Glomerular visceral epithelial cell (primary cell): ENCODE data around the gene FIBCD1.

ENCODE experiments used
- DNase-seq: peaks from one replicate; pipeline ENCODE4 v3.0.0-alpha.2; 2016; ENCODE audit errors: extremely low spot score

Gene FIBCD1

DNA sequence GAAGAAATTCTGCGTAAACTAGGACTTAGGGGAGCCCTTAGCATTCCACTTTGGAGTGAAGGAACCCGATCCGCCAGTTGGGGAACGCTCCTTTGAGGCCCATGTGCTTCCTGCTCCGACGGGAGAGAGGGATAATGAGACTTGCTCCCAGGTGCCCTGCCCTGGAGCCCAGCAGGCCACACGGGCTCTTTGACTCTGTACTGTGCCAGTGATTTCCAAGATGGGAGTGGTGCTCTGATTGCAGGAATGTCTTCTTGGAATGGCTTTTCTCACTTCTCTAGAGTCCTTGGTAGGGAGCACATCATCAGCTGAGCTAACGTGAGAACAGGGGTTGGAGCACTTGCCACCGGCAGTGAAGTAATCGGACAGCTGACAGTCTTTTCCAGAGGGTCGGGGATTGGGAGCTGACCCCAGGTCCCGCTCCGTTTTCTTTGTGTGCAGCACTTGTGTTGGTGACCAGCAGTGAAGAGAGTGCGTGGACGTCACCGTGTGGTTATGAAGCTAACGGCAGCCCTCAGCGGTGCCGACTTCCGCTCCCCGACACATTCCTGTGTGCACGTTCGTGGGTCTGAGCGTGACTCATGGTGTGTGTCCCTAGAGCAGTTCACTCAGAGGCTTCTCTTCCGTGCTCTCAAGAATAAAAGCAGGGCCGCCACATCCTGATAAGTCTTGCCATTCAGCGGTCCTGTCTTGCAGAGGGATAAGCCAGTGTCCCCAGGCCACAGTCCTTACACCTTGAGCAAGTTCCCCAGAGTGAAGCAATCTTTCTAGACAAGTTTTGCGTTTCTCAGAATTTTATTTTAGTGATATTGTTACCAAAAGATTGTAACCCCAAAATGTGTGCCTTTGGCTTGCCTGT, 78.4 kb downstream of the FIBCD1 start:
- peak; percentile 98 for DNase-seq

DNA sequence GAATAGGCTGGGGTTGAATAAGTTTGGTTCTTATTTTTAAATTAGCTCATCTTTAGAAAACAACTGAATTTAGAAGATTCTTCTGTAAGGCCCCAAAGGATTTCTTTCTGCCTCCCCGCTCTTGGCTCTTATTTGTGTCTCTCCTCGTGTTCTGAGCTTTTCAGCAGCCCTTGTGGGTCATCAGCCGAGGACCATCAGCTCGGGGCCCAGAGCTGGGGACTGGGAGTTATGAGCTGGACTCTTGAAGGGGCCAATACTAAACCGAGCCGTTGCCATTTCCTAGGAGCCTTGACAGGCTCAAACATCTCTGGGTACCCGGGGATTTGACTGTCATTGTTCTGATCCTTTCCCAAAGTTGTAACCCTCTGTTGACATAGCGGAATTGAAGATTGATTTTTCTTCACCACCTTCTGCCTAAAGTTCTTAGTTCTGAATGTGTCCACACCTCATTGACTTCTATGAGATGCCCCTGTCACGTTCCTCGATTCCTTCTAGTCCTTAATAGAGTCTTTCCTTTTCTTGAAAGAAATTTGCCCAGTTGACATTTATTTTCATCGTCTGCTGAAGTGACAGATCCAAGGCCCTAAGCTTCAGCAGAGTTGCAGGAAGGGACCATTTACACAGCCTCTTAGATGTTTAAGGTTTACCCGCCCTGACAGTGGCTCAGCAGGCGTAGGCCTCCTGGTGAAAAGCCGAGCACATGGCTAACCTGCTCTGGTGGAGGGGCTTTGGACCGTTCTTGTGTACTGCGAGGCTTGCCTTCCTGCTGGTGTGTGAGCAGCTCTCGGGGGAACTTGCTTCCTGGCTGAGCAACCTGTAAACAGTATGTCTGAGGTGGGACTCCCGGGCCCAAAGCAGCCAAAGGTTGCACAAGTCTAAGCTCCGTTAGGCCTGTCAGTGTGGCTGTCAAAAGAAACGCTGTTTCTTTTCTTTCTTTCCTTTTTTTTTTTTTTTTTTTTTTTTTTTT, 80.0 kb downstream of the FIBCD1 start:
- no peak for DNase-seq

DNA sequence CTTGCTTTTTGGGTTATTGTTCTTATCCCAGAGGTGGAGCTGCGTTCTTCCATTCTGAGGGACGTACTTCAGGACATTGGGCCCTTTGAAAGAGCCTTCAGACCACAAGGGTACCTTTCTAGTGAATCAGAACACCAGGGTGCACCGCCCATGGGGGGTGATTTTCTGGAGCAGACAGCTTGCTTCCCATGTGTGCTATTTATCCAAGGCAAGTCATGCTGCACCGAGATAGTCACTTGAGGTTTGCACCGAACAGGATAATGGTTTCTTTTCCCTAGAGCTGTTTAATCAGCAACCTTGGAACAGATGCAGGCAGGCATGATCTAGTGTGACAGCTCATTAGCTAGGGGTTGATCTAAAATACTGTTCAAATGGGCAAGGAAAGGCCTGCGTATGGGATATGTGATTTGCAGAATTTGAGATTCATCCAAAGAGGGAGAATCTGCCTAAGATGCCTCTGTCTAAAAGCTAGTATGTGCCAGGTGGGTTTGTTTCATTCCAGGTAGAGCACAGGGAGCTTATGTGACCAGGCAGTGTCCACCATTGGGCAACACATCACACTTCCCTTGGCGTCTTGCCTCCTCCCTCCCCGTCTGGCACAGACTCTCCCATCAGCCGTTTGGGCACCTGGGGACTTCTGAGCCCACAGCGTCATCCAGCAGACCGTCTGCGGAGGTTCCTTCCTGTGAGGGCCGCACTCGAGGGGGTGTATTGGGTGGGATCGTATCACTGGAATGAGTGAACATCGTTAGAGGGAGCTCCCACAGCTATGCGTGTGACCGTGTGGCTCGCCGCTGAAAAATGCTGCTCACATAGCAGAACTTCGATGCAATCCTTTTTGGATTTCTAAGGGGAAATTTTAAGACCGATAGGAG, 80.9 kb downstream of the FIBCD1 start:
- peak; percentile 93 for DNase-seq

DNA sequence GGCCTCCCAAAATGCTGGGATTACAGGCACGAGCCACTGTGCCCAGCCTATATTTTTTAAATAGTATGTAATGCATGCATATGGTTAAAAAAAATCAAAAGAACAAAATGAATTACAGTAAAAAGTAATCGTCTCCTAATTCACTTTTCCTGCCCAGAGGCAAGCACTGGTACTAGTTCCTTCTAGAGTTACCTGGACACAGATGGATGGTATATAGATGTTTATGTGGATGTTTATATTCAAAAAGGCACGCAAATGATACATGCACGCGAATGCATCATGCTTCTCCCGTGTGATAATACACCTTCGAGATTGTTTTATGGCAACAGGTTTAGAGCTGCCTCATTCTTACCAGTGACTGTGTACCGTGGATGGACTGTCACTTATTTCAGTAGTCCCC, 82.6 kb downstream of the FIBCD1 start:
- DNase-seq, result no peak

DNA sequence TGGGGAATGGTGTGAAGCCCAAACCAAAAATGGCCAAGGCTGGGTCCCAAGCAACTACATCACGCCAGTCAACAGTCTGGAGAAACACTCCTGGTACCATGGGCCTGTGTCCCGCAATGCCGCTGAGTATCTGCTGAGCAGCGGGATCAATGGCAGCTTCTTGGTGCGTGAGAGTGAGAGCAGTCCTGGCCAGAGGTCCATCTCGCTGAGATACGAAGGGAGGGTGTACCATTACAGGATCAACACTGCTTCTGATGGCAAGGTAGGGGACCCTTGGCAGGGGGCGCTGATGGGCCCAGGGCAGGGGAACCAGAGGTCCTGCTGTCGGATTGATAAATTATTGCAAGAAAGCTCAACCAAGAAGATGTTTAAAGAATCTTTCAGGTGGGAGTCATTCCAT, 84.2 kb downstream of the FIBCD1 start:
- DNase-seq, result no peak

DNA sequence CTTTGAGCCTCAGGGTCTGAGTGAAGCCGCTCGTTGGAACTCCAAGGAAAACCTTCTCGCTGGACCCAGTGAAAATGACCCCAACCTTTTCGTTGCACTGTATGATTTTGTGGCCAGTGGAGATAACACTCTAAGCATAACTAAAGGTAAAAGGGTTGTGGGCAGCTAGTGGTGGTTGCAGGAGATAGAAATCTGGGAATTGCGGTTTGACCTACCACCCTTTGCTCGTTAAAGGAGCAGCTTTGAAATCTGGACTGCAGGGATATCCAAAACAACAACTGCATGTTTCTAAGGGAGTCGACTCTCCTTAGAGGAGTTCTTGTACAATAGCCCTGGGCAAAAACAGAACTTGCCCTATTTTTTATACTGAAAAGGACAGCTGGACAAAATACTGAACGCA, 85.0 kb downstream of the FIBCD1 start:
- DNase-seq, result no peak

DNA sequence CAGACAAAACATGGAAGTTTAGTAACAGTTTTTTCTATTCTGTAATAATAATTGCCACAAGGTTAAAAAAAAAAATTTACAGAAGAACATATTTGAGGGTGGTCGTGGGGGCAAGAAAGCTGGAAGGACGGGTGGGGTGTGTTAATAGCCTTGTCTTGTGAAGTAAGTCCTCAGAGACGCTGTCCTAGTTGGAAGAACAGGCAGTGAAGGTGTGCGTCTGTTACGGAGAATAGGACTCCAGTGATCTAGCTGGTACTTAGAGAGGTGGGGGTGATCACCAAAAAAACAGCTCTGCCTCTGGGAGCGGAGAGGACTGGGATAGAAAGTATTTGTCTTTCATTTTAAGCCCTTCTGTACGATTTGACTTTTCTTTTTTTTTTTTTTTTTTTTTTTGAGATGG, 86.2 kb downstream of the FIBCD1 start:
- no peak for DNase-seq
